Measurements from ENCODE around the gene ZNF578. TPM values are rescaled to one million over a fixed set of nuclear protein-coding genes. Genes with fewer than 3 reads are reported as not detected.

ZNF578 gene
- total RNA-seq, 1 experiment from 2014 or later: 16.8 TPM

Other genes with a start within 250 kb of the ZNF578 start
- gene ZNF766, start 184.0 kb upstream of the ZNF578 start, total RNA-seq (2014; rRNA removed; shearing (Covaris generic)): 17.0 and 33.1 TPM in 2 replicates
- 10.8 and 17.2 TPM in 2 replicates for gene ZNF480, start 156.4 kb upstream of the ZNF578 start, total RNA-seq (2014; rRNA removed; shearing (Covaris generic))
- gene ZNF610, start 117.3 kb upstream of the ZNF578 start, total RNA-seq (2014; rRNA removed; shearing (Covaris generic)): 6.6 and 8.6 TPM in 2 replicates
- gene ZNF880, start 83.6 kb upstream of the ZNF578 start, total RNA-seq (2014; rRNA removed; shearing (Covaris generic)): 0.66 and 4.0 TPM in 2 replicates
- 0.28 and 0.30 TPM in 2 replicates for gene ZNF528, start 55.7 kb upstream of the ZNF578 start, total RNA-seq (2014; rRNA removed; shearing (Covaris generic))
- not detected in 2 replicates for gene ZNF534, start 24.4 kb upstream of the ZNF578 start, total RNA-seq (2014; rRNA removed; shearing (Covaris generic))
- 15.2 and 28.0 TPM in 2 replicates for gene ZNF808, start 74.1 kb downstream of the ZNF578 start, total RNA-seq (2014; rRNA removed; shearing (Covaris generic))
- gene ZNF701, start 116.7 kb downstream of the ZNF578 start, total RNA-seq (2014; rRNA removed; shearing (Covaris generic)): 15.2 and 24.5 TPM in 2 replicates
- 16.5 and 35.1 TPM in 2 replicates for gene ZNF83, start 184.8 kb downstream of the ZNF578 start, total RNA-seq (2014; rRNA removed; shearing (Covaris generic))

Measured in H7 (cell line).